ENCODE results near the gene ZC3H15.

DNA sequence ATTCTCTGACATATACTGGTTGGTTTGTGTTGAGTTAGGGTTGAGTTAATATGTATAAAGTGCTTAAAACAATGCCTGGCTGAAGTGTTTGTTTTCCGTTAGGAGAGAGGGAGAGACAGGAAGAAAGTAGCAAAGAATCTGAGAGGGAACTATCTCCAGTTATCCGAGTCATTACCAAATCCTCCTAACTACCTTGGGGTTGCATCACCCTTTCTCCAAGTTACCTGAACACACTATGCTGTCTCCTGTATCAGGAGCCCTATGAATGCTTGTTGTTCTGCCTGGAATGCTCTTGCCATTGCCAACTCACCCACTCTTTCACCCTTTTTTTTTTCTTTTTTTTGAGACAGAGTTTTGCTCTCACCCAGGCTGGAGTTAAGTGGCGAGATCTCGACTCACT lies 55.9 kb downstream of the ZC3H15 start:
- TF ChIP-seq, protein P1, sequence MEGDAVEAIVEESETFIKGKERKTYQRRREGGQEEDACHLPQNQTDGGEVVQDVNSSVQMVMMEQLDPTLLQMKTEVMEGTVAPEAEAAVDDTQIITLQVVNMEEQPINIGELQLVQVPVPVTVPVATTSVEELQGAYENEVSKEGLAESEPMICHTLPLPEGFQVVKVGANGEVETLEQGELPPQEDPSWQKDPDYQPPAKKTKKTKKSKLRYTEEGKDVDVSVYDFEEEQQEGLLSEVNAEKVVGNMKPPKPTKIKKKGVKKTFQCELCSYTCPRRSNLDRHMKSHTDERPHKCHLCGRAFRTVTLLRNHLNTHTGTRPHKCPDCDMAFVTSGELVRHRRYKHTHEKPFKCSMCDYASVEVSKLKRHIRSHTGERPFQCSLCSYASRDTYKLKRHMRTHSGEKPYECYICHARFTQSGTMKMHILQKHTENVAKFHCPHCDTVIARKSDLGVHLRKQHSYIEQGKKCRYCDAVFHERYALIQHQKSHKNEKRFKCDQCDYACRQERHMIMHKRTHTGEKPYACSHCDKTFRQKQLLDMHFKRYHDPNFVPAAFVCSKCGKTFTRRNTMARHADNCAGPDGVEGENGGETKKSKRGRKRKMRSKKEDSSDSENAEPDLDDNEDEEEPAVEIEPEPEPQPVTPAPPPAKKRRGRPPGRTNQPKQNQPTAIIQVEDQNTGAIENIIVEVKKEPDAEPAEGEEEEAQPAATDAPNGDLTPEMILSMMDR (IDR thresholded peaks at IDR 0.05) = no peak
- no peak for TF ChIP-seq POLR2A (IDR thresholded peaks at IDR 0.05)

Data from heart left ventricle (tissue), 13 donors.